Fibroblast of peridontal ligament (primary cell): ENCODE measurements around the gene GARS1.
"Not testable (repeated sequence)": the region's sequence is repeated elsewhere in the genome, so short reads cannot be mapped to it uniquely, and the experiment has no call there.

Experiments
- DNase-seq: peaks from one replicate; pipeline ENCODE4 v3.0.0-alpha.2; 2010; ENCODE audit errors: extremely low read depth

Gene GARS1

GRCh38 chr7:30594540-30595435 is at the start of gene GARS1:
Gene GARS1, plus strand, starts transcription at chr7:30594878. Its CDS starts 44 bp downstream, at chr7:30594922.
- DNase-seq, result peak; percentile 87

GRCh38 chr7:30545791-30546555 is 48.7 kb upstream of the GARS1 start:
- DNase-seq, result peak; percentile 37

- no peak for DNase-seq
Measured at GRCh38 chr7:30546596-30546995, 48.1 kb upstream of the GARS1 start.

DNA sequence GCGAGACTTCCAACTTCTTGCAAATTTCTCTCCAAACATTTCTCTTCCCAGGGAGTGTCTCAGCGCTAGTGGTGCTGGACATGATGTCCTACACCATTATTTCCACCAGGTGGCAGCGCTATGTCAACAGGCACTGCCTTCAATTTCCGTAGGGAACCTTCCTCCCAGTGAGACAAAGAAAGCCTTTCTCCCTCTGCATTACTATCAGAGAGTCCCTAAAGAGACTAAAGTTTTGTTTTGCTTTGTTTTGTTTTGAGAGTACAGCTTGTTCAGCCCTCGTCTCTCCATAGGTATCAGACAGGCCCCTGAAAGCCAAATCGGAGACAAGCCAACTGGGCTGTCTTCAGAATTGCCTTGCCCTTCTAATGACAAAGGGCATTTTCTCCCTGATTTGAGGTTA is 45.8 kb upstream of the GARS1 start:
- peak; percentile 77 for DNase-seq

- no peak for DNase-seq
Measured at GRCh38 chr7:30549931-30550493, 44.7 kb upstream of the GARS1 start.

GRCh38 chr7:30552330-30552729 is 42.3 kb upstream of the GARS1 start:
- DNase-seq, result no peak

DNA sequence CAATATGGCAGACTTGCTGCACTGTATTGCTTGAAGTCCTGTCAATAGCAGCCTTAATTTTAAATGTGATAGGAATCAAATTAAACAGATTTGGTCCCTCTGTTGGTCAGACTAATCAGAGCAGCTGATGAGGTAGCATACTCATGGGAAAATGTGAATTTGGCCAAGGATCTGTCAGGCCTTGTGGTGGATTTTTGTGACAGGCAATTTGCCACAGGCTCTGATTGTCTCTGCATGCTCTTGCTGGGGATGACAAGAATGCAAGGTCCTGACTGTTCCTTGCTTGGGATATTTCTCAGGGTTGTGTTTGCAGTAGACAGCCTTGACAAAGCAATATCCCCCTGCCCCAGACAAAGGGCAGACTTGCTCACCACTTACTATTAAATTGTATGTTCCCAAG is 41.5 kb upstream of the GARS1 start:
- no peak for DNase-seq

DNA sequence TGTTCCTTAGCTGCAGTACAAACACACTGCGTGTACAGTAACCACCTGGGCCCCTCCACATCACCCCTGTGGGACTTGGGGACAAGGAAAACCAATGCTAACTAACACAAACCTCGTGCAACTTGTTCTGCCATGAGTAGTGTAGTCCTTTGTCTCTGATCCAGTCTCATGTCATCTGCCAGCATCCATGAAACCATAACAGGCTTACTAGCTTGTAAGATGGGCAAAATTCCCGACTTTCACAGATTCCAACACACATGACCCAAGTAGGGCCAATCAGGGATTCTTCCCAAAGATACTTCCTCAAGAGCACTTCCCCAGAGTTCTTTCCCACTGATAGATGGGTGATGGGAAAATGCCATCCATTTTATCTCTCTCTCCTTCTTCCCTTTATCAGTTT is 41.1 kb upstream of the GARS1 start:
- no peak for DNase-seq

GRCh38 chr7:30555525-30555924 is 39.2 kb upstream of the GARS1 start:
- DNase-seq, result no peak

DNA sequence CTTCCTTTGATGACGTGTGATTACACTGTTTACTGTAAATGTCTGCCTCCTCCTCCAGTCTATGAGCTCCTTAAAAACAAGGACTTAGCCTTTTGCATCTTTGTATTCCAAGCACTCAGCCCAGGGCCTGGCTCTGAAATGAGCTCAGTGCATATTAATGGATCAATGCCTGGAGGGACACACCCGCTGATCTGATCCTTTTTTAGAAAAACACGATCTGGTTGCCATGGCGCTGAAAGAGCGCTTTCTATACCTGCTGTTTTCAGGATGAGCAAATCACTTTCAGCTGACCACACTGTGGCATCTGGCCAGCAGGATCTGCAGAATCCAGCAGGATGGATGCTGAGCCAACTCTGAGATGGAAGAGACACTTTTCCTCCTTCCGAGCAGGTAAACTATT is 37.8 kb upstream of the GARS1 start:
- DNase-seq, result no peak

DNA sequence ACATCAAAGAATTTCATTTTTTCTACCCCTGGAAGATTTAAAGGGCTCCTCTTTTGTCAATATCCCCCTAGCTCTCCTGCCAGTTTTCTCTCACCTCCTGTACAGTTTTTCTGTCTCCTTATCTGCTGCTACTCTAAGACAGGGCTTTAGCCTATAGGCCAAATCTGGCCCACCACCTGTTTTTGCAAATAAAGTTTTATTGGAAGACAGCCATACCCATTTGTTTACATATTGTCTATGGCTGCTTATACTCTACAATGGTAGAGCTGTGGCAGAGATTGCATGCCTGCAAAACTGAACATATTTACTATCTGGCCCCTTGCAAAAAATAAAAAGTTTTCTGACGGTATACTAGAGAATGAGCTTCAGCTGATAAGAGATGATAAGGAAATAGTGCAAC is 37.4 kb upstream of the GARS1 start:
- no peak for DNase-seq

GRCh38 chr7:30559611-30560010 is 35.1 kb upstream of the GARS1 start:
- DNase-seq, result no peak

GRCh38 chr7:30561389-30561788 is 33.3 kb upstream of the GARS1 start:
- no peak for DNase-seq

DNA sequence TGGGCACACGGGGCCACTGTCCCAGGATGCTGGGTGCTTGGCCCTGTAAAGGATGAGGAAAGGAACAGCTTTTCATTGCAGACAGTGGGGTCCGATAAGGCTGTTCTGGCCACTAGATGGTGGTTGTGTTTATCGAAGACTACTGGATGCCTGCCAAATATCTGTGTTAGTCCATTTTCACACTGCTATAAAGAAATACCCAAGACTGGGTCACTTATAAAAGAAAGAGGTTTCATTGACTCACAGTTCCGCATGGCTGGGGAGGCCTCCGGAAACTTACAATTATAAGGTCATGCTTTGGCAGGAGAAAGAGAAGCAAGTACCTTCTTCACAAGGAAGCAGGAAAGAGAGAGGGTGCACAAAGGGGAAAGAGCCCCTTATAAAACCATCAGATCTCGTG is 32.2 kb upstream of the GARS1 start:
- DNase-seq, result peak; percentile 58

- no peak for DNase-seq
Measured at GRCh38 chr7:30562909-30563308, 31.8 kb upstream of the GARS1 start.

- no peak for DNase-seq
Measured at GRCh38 chr7:30563326-30563942, 31.2 kb upstream of the GARS1 start.

GRCh38 chr7:30564243-30564892 is 30.3 kb upstream of the GARS1 start:
- DNase-seq, result peak; percentile 88

- DNase-seq, result no peak
Measured at GRCh38 chr7:30566596-30566995, 28.1 kb upstream of the GARS1 start.

DNA sequence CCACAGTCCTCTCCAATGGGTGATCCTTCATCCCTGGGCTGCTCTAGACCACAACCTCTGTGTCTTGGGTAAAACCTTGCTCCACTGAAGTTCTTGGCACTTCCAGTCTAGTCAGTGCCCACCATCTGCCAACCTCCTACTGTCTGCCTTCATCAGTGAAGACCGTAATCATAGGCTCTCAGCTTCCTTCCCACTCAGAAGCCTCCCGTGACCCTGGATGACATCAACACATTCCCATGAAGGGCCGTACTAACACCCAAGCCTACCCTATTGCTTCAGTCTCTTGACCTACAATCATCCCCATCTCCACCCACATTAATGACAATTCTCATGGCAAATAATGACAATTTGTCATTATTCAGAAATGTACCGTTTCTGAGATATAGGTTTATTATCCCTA is 27.6 kb upstream of the GARS1 start:
- DNase-seq, result no peak

GRCh38 chr7:30570238-30570637 is 24.4 kb upstream of the GARS1 start:
- DNase-seq, result not testable (repeated sequence)

DNA sequence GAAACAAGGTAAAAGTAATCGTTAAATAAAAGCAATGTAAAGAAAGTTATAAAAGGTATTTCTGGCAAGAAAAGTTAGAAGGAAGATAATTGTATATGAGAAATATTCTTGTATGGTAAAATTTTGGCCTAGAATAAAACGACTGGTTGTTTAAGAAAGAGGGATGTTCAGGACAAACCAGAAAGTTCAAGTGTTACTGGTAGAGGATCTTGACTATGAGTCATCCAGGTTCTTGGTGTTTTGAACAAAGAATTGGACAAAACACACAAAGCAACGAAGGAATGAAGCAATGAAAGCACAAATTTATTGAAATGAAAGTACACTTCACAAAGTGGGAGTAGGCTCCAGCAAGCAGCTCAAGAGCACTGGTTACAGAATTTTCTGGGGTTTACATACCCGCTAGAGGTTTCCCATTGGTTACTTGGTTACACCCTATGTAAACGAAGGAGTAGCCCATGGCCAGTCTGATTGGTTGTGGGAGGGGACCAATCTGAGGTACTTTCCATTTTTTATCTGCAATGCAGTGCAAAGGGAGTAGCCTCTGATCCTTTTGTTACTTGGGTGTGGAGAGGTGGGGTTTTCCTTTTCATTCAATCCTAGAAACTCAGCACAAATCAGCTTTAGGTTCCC is 22.4 kb upstream of the GARS1 start:
- DNase-seq, result no peak
